BLaER1 treated with 17β-estradiol and CSF1 and Interleukin-3, amounts not matched to agents 10 nM and 100 nM (cell line): ENCODE data around the gene MAP2K1.
"Not testable (repeated sequence)": the region's sequence is repeated elsewhere in the genome, so short reads cannot be mapped to it uniquely, and the experiment has no call there.

Experiments used
- H3K27ac ChIP-seq, 11 experiments: shearing (Covaris generic); formaldehyde crosslinking; 2 replicates each; pipeline ENCODE4 v1.8.1; 2022
- H3K27me3 ChIP-seq, 11 experiments: shearing (Covaris generic); formaldehyde crosslinking; 2 replicates each; pipeline ENCODE4 v1.8.1; 2022
- H3K36me3 ChIP-seq, 11 experiments: shearing (Covaris generic); formaldehyde crosslinking; 2 replicates each; pipeline ENCODE4 v1.8.1; 2022
- H3K4me1 ChIP-seq, 10 experiments: shearing (Covaris generic); formaldehyde crosslinking; 2 replicates each; pipeline ENCODE4 v1.8.1; 2022
- H3K4me2 ChIP-seq, 11 experiments: shearing (Covaris generic); formaldehyde crosslinking; 2 replicates each; pipeline ENCODE4 v1.8.1; 2022
- H3K4me3 ChIP-seq, 10 experiments: shearing (Covaris generic); formaldehyde crosslinking; 2 replicates each; pipeline ENCODE4 v1.8.1; 2022
- H3K9ac ChIP-seq, 11 experiments: shearing (Covaris generic); formaldehyde crosslinking; 2 replicates each; pipeline ENCODE4 v1.8.1; 2022
- H3K9me3 ChIP-seq, 11 experiments: shearing (Covaris generic); formaldehyde crosslinking; replicated peaks in 1 of 11; 2 replicates each; pipeline ENCODE4 v1.8.1; 2022
- H4K20me1 ChIP-seq, 11 experiments: shearing (Covaris generic); formaldehyde crosslinking; 2 replicates each; pipeline ENCODE4 v1.8.1; 2022
- Cebpa-rat ChIP-seq, 11 experiments: shearing (Covaris generic); IDR thresholded peaks; 2 replicates each; pipeline ENCODE4 v1.8.1; 2022

The MAP2K1 gene

DNA sequence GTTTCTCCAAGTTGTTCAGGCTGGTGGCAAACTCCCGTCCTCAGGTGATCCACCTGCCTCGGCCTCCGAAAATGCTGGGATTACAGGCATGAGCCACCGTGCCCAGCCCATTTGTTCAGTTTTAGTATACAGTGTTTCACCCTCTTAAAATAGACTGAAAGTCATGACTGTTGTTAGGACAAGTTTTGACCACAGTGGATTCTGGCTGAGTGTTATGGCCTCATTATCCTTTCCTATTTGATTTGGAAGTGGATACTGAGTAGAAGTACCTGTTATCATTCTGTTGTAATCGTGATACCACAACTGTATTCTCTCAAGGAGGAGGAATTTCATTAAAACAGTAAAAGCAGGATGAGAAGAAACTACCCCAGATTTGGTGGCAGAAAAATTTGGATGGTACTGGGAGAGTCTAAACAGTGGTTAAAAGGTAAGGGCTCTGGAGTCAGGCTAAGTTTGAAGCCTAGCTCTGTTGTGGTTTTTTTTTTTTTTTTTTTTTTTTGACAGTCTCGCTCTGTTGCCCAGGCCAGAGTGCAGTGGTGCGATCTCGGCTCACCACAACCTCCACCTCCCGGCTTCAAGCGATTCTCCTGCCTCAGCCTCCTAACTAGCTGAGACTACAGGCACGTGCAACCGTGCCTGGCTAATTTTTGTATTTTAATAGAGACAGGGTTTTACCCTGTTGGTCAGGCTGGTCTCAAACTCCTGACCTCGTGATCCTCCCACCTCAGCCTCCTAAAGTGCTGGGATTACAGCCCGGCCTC lies 2.6 kb downstream of the MAP2K1 start:
- Histone ChIP-seq H3K4me1 (peaks cover 53 to 73% (median 63%) of the 10 kb centered on the region in 10 experiments), H3K9ac (peak overlapping the region in 7 of 11 experiments; percentile 22 to 94 (median 86); a peak in 9 of 22 replicates), H3K27ac (peak overlapping the region in 7 of 11 experiments; percentile 26 to 71 (median 53); a peak in 14 of 22 replicates), H3K4me2 (peak overlapping the region; percentile 85 to 99 (median 96)), H4K20me1 (peaks cover 64 to 73% (median 69%) of the 10 kb centered on the region in 11 experiments; a peak in 21 of 22 replicates), H3K4me3 (peak overlapping the region in 8 of 10 experiments; percentile 78 to 96 (median 91); a peak in 16 of 20 replicates), H3K27me3 (no peaks in the 10 kb centered on the region), H3K9me3 (no peaks in the 10 kb centered on the region), H3K36me3 (peaks cover 0 to 48% (median 17%) of the 10 kb centered on the region in 11 experiments; a peak in 14 of 22 replicates)
- no peak for TF ChIP-seq Cebpa-rat (IDR thresholded peaks at IDR 0.05)

DNA sequence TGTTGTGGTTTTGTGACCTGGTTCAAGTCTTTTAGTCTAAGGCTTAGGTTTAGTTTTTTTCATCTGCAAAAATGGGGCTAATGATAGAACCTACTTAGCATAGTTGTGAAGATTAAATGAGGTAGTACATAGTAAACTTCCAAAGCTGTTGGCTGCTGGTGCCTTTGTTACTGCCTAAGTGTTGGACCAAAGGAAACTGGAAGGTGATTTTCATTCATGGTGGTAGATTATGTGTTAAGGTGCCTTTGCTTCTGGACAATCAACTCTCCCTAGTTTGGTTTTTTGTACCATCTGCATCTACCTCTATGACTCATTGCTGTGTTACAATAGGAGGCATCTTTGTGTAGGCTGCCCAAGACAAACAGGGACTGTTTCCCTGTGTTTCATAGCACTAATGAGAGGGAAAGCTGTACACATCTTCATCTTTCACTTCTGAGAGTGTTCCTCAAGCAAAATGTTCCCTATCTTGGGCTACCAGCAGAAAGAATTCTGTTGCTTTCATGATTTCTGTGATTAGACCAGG lies 3.2 kb downstream of the MAP2K1 start:
- H3K4me3 ChIP-seq = peak overlapping the region in 8 of 10 experiments; percentile 4 to 96 (median 91); a peak in 14 of 20 replicates
- peak overlapping the region; percentile 85 to 99 (median 96) for H3K4me2 ChIP-seq
- TF ChIP-seq Cebpa-rat (IDR thresholded peaks at IDR 0.05) = no peak

GRCh38 chr15:66390678-66391077 lies 4.0 kb downstream of the MAP2K1 start:
- H3K4me2 ChIP-seq = peak overlapping the region; percentile 85 to 99 (median 96)
- no peaks in the 10 kb centered on the region for H3K27me3 ChIP-seq
- peaks cover 51 to 83% (median 65%) of the 10 kb centered on the region in 10 experiments for H3K4me1 ChIP-seq
- peak overlapping the region in 2 of 11 experiments; percentile 34 to 86; a peak in 3 of 22 replicates for H3K9ac ChIP-seq
- no peak for TF ChIP-seq Cebpa-rat (IDR thresholded peaks at IDR 0.05)
- peaks cover 5 to 62% (median 22%) of the 10 kb centered on the region in 11 experiments; a peak in 19 of 22 replicates for H3K36me3 ChIP-seq
- H3K4me3 ChIP-seq = peak overlapping the region in 8 of 10 experiments; percentile 4 to 96 (median 91); a peak in 10 of 20 replicates
- H3K27ac ChIP-seq = peak overlapping the region in 7 of 11 experiments; percentile 32 to 71 (median 53); a peak in 14 of 22 replicates
- H3K9me3 ChIP-seq = peaks cover 0 to 2% (median 0%) of the 10 kb centered on the region in 11 experiments; a peak in 1 of 22 replicates
- peaks cover 71 to 87% (median 82%) of the 10 kb centered on the region in 11 experiments; a peak in 21 of 22 replicates for H4K20me1 ChIP-seq

More for the DNA sequence above, 3.2 kb downstream of the MAP2K1 start:
- Histone ChIP-seq H4K20me1 (peaks cover 71 to 79% (median 75%) of the 10 kb centered on the region in 11 experiments; a peak in 21 of 22 replicates), H3K9ac (peak overlapping the region in 7 of 11 experiments; percentile 12 to 88 (median 34); a peak in 11 of 22 replicates), H3K27ac (peak overlapping the region in 7 of 11 experiments; percentile 26 to 71 (median 53); a peak in 16 of 22 replicates), H3K36me3 (peaks cover 0 to 55% (median 17%) of the 10 kb centered on the region in 11 experiments; a peak in 14 of 22 replicates), H3K4me1 (peaks cover 53 to 79% (median 67%) of the 10 kb centered on the region in 10 experiments), H3K9me3 (no peaks in the 10 kb centered on the region), H3K27me3 (no peaks in the 10 kb centered on the region)

DNA sequence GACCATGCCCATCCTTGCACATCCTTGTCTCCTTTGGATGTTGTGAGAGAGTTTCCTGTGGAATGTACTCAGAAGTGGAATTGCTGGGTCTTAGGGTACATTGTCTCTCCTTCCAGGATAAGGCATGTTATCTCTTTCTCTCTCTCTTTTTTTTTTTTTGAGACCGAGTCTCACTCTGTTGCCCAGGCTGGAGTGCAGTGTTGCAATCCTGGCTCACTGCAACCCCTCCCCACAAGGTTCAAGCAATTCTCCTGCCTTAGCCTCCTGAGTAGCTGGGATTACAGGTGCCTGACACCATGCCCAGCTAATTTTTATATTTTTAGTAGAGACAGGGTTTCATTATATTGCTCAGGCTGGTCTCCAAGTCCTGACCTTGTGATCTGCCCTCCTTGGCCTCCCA lies 6.3 kb downstream of the MAP2K1 start:
- H3K4me1 ChIP-seq = peaks cover 39 to 89% (median 58%) of the 10 kb centered on the region in 10 experiments
- H3K9ac ChIP-seq, H3K9me3 ChIP-seq, H3K27me3 ChIP-seq, H3K4me3 ChIP-seq, H3K27ac ChIP-seq: not testable (repeated sequence)
- H3K36me3 ChIP-seq = peaks cover 12 to 85% (median 39%) of the 10 kb centered on the region in 11 experiments
- peaks cover 62 to 97% (median 95%) of the 10 kb centered on the region in 11 experiments for H4K20me1 ChIP-seq
- peak overlapping the region in 8 of 11 experiments; percentile 8 to 57 (median 19); a peak in 10 of 22 replicates for H3K4me2 ChIP-seq

DNA sequence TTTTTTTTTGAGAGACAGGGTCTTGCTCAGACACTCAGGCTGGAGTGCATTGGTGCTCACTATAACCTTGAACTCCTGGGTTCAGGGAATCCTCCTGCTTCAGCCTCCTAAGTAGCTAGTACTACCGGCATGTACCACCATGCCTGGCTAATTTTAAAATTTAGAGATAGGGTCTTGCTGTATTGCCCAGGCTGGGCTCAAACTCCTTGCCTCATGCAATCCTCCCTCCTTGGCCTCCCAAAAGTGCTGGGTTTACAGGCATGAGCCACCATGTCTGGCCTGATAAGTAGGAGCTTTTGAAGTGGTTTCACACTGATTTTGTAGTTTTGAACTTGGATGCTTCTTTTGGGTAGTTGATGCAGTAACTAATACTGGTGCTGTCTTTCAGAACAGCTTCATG lies 7.8 kb downstream of the MAP2K1 start:
- H3K36me3 ChIP-seq = peaks cover 12 to 91% (median 42%) of the 10 kb centered on the region in 11 experiments

GRCh38 chr15:66394915-66395314 lies 8.2 kb downstream of the MAP2K1 start:
- no peaks in the 10 kb centered on the region for H3K27me3 ChIP-seq
- no peak for TF ChIP-seq Cebpa-rat (IDR thresholded peaks at IDR 0.05)
- H3K4me2 ChIP-seq = no peak overlapping the region
- H4K20me1 ChIP-seq = peaks cover 43 to 97% (median 95%) of the 10 kb centered on the region in 11 experiments
- H3K4me1 ChIP-seq = peaks cover 28 to 83% (median 52%) of the 10 kb centered on the region in 10 experiments
- H3K9ac ChIP-seq = no peak overlapping the region
- no peak overlapping the region for H3K27ac ChIP-seq
- H3K36me3 ChIP-seq = peaks cover 12 to 90% (median 45%) of the 10 kb centered on the region in 11 experiments
- H3K4me3 ChIP-seq = no peak overlapping the region
- peaks cover 0 to 7% (median 0%) of the 10 kb centered on the region in 11 experiments; a peak in 1 of 22 replicates for H3K9me3 ChIP-seq

More for the DNA sequence above, 7.8 kb downstream of the MAP2K1 start:
- Histone ChIP-seq H3K4me3 (no peak overlapping the region), H3K9ac (no peak overlapping the region), H3K27me3 (no peaks in the 10 kb centered on the region), H3K4me1 (peaks cover 28 to 83% (median 52%) of the 10 kb centered on the region in 10 experiments), H3K9me3 (peaks cover 0 to 7% (median 0%) of the 10 kb centered on the region in 11 experiments; a peak in 1 of 22 replicates), H3K27ac (no peak overlapping the region), H4K20me1 (peaks cover 47 to 97% (median 95%) of the 10 kb centered on the region in 11 experiments), H3K4me2 (no peak overlapping the region; a peak in 1 of 22 replicates)
- TF ChIP-seq Cebpa-rat (IDR thresholded peaks at IDR 0.05) = no peak

DNA sequence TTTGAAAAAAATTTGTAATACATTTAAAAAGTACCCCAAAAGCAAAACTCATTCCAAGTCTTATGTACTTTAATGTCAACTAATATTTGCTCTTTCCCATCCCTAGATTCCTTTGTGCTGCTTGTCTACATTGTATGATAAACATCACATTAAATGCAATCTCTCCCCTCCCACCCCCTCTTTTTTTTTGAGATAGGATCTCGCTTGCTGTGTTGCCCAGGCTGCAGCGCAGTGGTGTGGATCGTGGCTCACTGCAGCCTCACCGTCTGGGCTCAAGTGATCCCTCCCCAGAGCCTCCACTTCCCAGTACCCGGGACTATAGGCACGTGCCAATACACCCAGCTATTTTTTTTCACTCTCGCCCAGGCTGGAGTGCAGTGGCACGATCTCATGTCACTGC lies 12.6 kb downstream of the MAP2K1 start:
- no peaks in the 10 kb centered on the region for H3K27me3 ChIP-seq

DNA sequence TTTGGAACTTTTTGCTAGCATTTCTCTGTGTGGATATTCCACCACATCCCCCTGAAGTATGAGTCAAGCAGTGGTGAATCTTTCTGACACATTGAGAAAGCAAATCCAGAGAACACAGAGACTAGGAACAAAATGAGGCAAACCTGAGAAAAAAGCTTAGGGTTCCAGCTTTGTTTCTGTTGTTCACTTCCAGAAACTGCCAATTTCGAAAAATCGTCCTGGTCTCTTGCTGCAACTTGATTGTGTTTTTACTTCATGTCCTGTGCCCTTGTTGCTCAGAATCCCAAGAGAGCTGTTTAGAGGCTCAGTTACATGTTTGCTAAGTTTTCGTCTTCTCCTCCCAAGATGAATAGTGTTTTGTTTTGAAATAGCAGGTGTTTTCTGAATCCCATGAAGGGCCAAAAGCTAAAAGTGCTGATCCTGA lies 13.7 kb downstream of the MAP2K1 start:
- H3K27ac ChIP-seq = peak overlapping the region in 8 of 11 experiments; percentile 0 to 38 (median 10); a peak in 6 of 22 replicates
- peak overlapping the region; percentile 30 to 93 (median 79) for H3K4me2 ChIP-seq
- peaks cover 62 to 86% (median 68%) of the 10 kb centered on the region in 10 experiments for H3K4me1 ChIP-seq
- peaks cover 11 to 43% (median 29%) of the 10 kb centered on the region in 11 experiments for H3K36me3 ChIP-seq
- peak overlapping the region in 8 of 11 experiments; percentile 2 to 46 (median 30); a peak in 8 of 22 replicates for H3K9ac ChIP-seq
- H4K20me1 ChIP-seq = peaks cover 17 to 97% (median 90%) of the 10 kb centered on the region in 11 experiments; a peak in 20 of 22 replicates
- H3K27me3 ChIP-seq = no peaks in the 10 kb centered on the region
- H3K4me3 ChIP-seq = 0 out of 20 replicates have a peak overlapping the region, but pooled peaks of 1 of the 10 experiments have one; percentile 2
- TF ChIP-seq Cebpa-rat (IDR thresholded peaks at IDR 0.05) = peak in 1 of 11 experiments; percentile 26; a peak in 2 of 22 replicates
- peaks cover 0 to 7% (median 0%) of the 10 kb centered on the region in 11 experiments; a peak in 1 of 22 replicates for H3K9me3 ChIP-seq

More for the DNA sequence above, 12.6 kb downstream of the MAP2K1 start:
- Histone ChIP-seq H4K20me1 (peaks cover 17 to 97% (median 90%) of the 10 kb centered on the region in 11 experiments), H3K4me1 (peaks cover 51 to 84% (median 58%) of the 10 kb centered on the region in 10 experiments), H3K27ac (no peak overlapping the region), H3K36me3 (peaks cover 12 to 54% (median 34%) of the 10 kb centered on the region in 11 experiments), H3K9me3 (peaks cover 0 to 7% (median 0%) of the 10 kb centered on the region in 11 experiments; a peak in 1 of 22 replicates), H3K4me3 (no peak overlapping the region), H3K4me2 (peak overlapping the region; percentile 20 to 93 (median 73); a peak in 18 of 22 replicates), H3K9ac (no peak overlapping the region)
- TF ChIP-seq Cebpa-rat (IDR thresholded peaks at IDR 0.05) = no peak
